Mammary microvascular endothelial cell (primary cell): ENCODE results near the gene DBF4B. TPM values are rescaled to one million over a fixed set of nuclear protein-coding genes. Genes with fewer than 3 reads are reported as not detected.

Source experiments
- total RNA-seq: library from RNA; depleted of rRNA; stranded (reverse); fragments of >200 nt; gene quantifications from 2 replicates; pipeline ENCODE4 v1.2.3, GENCODE V29; 2015

The DBF4B gene, protein sequence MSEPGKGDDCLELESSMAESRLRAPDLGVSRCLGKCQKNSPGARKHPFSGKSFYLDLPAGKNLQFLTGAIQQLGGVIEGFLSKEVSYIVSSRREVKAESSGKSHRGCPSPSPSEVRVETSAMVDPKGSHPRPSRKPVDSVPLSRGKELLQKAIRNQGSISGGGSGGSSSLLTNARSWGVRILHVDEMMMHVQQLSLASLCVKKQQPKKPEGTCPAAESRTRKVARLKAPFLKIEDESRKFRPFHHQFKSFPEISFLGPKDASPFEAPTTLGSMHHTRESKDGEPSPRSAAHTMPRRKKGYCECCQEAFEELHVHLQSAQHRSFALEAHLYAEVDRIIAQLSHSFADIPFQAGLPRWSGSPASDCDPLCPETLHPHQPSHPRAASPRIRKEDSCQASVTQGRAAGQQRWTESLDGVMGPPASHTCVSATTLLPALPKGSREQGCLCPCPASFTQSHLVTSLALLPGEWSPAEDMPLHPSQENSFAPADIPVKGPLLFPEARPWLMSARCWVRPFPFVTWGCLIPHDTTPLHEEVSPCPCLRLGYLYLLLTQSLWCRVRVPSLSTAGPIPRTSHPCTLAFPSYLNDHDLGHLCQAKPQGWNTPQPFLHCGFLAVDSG
- total RNA-seq = 6.7 and 9.8 TPM in 2 replicates

DNA sequence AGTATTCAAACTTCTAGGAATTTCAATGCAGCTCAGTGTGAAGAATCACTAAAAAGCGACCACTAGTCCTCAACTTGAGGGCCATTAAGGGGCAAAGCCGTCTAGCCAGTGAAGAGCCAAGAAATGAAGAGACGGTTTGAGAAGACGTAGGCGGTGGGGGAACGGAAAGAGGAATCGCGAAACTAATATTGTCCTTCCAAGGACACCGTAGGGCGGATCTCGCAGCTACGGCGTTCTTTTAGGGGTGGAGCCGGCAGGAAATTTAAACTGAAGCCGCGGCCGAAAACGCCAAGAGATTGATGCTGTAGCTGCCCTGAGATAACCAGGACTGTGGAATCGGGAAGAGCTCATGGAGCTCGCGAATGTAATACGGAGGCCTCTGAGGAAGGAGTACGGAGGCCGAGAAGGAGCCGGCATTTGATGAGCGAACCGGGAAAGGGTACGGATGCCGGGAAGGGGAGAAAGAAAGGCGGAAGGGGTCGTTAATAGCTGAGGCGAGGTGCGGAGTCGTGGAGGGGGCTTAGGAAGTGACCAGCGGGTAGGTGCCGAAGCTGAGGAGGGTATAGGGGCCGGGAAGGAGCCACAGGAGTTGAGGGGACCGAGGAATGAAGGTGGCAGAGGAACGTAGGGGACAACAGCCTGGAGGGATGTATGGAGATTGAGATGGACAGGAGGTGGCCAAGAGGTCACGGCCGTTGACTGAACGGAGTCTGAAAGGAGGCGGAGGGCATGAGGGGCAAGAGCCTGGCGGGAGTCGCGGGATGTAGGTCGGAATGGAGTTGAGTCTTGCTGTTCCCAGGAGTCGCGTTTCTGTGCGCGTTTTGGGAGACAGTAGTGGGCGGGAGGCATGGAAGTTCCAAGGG, at the start of gene DBF4B:
Gene DBF4B, plus strand, starts transcription at position 265 of the 863 bp plus-strand sequence. Its CDS starts 156 bp downstream, at position 421.

DNA sequence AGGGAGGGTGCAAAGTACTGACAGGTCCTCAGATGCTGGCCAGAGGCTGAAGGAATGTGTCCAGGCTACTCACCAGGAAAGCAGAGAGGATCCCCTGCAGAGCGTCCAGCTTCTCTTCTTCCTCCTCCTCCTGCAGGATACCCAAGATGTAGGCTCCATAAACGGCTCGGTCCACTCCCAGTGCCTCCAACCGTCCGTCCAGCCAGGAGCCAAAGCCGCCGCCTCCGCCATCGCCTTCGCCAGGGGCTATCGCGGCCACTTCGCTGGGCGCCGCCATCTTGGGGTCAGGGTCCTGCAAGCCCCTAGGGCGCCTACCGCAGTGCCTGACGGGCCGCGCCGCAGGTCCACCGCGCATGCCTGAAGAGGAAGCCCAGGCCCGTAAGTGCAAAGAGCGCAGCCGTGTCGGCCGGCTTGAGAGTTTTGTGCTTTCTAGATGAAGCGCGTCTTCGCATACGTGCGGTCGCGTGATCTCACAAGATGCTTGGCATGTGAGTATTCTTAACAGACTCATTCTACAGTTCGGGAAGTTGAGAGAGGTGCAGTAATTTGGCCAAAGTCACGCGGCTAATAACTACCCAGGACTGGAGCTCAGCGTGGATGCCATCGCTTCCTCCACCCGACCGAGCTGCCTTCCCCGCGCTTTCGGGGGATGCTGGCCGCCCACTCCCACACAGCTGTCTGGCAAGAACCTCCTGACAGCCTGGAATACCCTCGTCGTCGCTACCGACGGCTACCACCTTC, 18.8 kb upstream of the DBF4B start, which contains the start of gene CCDC43:
Gene CCDC43, minus strand, starts transcription at position 300 of the 741 bp plus-strand sequence. Its CDS starts 23 bp downstream, at position 277.

DNA sequence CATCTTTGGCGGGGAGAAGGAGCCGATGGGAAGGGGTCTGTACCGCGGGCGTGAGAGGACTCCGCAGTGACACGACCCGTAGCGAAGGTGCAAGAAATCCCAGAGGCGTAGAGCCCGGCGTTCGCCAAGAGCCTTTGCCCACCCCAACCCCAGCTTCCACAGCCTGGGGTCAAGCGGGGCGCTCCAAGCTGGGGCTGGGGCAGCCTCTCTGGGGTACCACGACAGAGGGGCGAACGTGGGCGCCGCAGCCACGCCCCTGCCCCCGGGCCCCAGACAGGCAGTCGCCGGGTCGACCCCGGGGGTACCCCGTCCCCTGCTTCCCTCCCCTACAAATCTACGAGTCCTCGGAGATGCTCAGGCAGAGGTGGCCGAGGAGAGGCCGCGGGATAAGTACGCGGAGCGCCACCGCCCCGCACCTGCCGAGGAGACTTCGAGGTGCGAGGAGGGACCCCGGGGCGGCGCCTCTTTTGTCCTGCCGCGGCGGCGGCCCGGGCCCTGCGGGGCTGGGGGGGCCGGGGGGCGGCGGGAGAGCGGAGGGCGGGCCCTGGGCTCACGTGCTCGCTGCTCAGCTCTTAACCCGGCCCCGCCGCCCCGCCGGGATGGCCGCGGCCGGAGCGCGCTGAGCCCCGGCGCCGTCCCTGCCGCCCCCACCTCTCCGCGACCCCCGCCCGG, 50.1 kb downstream of the DBF4B start, which contains the start of gene ADAM11:
Gene ADAM11, plus strand, starts transcription at position 575 of the 672 bp plus-strand sequence. CDS start 212 bp downstream, outside the sequence.

Other genes starting within 250 kb of the DBF4B start
- gene GPATCH8, start 205.3 kb upstream of the DBF4B start, total RNA-seq = 12.9 and 14.0 TPM in 2 replicates
- gene FZD2, start 151.2 kb upstream of the DBF4B start, total RNA-seq = 0.07 and 0.34 TPM in 2 replicates
- 0.05 TPM in 1 of 2 replicates, not detected in the other for gene MEIOC, start 52.2 kb upstream of the DBF4B start, total RNA-seq
- gene CCDC43, start 18.9 kb upstream of the DBF4B start, total RNA-seq = 27.6 and 28.0 TPM in 2 replicates
- gene ADAM11, start 50.3 kb downstream of the DBF4B start, total RNA-seq = 0.05 and 1.3 TPM in 2 replicates
- gene GJC1, start 121.6 kb downstream of the DBF4B start, total RNA-seq = 10.5 and 11.0 TPM in 2 replicates
- gene HIGD1B, start 139.2 kb downstream of the DBF4B start, total RNA-seq = not detected in 2 replicates
- gene EFTUD2, start 190.8 kb downstream of the DBF4B start, total RNA-seq = 97.1 and 98.6 TPM in 2 replicates
- gene GFAP, start 206.8 kb downstream of the DBF4B start, total RNA-seq = not detected in 2 replicates
- 16.4 and 18.6 TPM in 2 replicates for gene KIF18B, start 239.1 kb downstream of the DBF4B start, total RNA-seq